ENCODE results near the gene TIMM44.

DNA sequence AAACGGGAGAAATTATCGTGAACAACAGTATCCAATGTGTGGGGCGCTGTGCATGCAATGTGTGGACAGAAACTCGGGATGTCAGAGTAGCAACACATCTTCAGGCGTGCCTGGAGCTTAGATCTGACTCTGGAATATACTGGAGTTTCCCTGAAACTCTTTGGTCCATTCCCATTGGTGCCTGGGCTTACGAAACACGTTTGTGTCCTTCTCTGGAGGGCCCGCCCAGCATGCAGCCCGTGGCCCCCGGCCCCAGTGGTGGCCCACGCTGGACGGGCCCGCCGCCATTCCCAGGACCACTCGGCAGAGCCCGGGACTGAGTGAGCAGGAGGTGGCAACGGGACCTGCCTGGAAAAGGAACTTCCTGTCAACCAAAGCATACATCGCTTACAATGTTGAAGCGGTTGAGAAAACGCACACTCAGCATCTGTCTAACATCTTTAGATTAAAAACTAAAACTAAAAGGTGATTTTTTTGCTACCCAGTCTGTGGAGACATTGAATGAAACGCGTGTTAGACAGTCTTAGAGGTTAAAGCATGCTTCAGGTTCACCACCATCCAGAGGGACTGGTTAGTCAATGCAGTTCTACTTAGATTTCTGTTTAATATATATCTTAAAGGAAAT is 19.3 kb upstream of the TIMM44 start:
- TF ChIP-seq TAF1 (IDR thresholded peaks at IDR 0.05; ENCODE audit: borderline replicate concordance, insufficient read depth, low read length), result no peak
- TF ChIP-seq SIN3A (IDR thresholded peaks at IDR 0.05; ENCODE audit: borderline replicate concordance, insufficient read depth, low read length), result no peak
- TF ChIP-seq POLR2AphosphoS5 (IDR thresholded peaks at IDR 0.05; ENCODE audit: low read depth, low read length), result no peak
- no peak for TF ChIP-seq REST (IDR thresholded peaks at IDR 0.05; ENCODE audit: insufficient read depth in 1 of 2, low read depth in 2 of 2, low read length in 2 of 2)
- no peak for TF ChIP-seq FOXP2 (optimal IDR thresholded peaks at IDR 0.05; ENCODE audit: borderline replicate concordance, extremely low read depth, extremely low read length, insufficient read depth)
